RWPE1 (cell line): ENCODE data around the gene STK4.
"Not testable (repeated sequence)": the region's sequence is repeated elsewhere in the genome, so short reads cannot be mapped to it uniquely, and the experiment has no call there.

Experiments used
- CTCF ChIA-PET: fragments of 350-600 bp; sonication (Branson Sonifier 250); formaldehyde crosslinking; extraction: SDS; loops from one replicate; lab custom pipeline; 2021; lab: Yijun Ruan, JAX
- POLR2A ChIA-PET: fragments of 400-600 bp; formaldehyde crosslinking; extraction: SDS; loops from one replicate; lab custom pipeline; 2020; ENCODE audit warnings: antibody characterized with exemption; ENCODE audit not compliant: low non-redundant PET; lab: Yijun Ruan, JAX
- DNase-seq: peaks from one replicate; pipeline ENCODE4 v3.0.0; 2012; ENCODE audit warnings: low spot score
- H3K27ac ChIP-seq: fragments of 450-650 bp; 2 replicates; pipeline ENCODE4 v1.5.1; 2017
- CTCF ChIP-seq: fragments of 450-650 bp; conservative IDR thresholded peaks from 2 replicates; pipeline ENCODE4 v1.5.1; 2017; ENCODE audit warnings: low read depth, mild to moderate bottlenecking

STK4 gene

GRCh38 chr20:45019027-45019761 is 52.9 kb downstream of the STK4 start:
- POLR2A ChIA-PET, result interaction anchor here (0.7 kb wide), 2 partner anchors 19 to 1664 kb away, joined by 4 to 6 read pairs; no protein-coding TSS in a partner anchor
- H3K27ac ChIP-seq, result no peak overlapping the region
- TF ChIP-seq CTCF, result no peak
- CTCF ChIA-PET, result interaction anchor here (0.7 to 2.0 kb wide), 8 partner anchors 8 to 304 kb away, joined by 3 to 13 read pairs (median 4); no protein-coding TSS in a partner anchor
- DNase-seq, result no peak

- no peak for DNase-seq
- POLR2A ChIA-PET, result interaction anchor here (0.6 to 0.7 kb wide), 2 partner anchors 10 to 1664 kb away, joined by 3 to 4 read pairs; no protein-coding TSS in a partner anchor
- CTCF ChIA-PET, result interaction anchor here (0.7 to 2.0 kb wide), 7 partner anchors 9 to 274 kb away, joined by 3 to 13 read pairs (median 5); no protein-coding TSS in a partner anchor
- H3K27ac ChIP-seq, result no peak overlapping the region
- TF ChIP-seq CTCF, result no peak
Observed at GRCh38 chr20:45019762-45020123, 53.4 kb downstream of the STK4 start.

- POLR2A ChIA-PET, result interaction anchor here (0.6 to 0.7 kb wide), 2 partner anchors 9 to 1663 kb away, joined by 3 to 4 read pairs; no protein-coding TSS in a partner anchor
- CTCF ChIA-PET, result interaction anchor here (0.8 to 2.0 kb wide), 6 partner anchors 8 to 274 kb away, joined by 3 to 13 read pairs (median 6); no protein-coding TSS in a partner anchor
- DNase-seq, result no peak
- H3K27ac ChIP-seq, result peak overlapping the region; percentile 19; the same call in 1 of the 2 replicates
- TF ChIP-seq CTCF, result no peak
Observed at GRCh38 chr20:45020236-45020886, 54.0 kb downstream of the STK4 start.

- POLR2A ChIA-PET, result no interaction called here
- H3K27ac ChIP-seq, result no peak overlapping the region
- CTCF ChIA-PET, result interaction anchor here (0.7 to 1.2 kb wide), 4 partner anchors 54 to 208 kb away, joined by 3 to 4 read pairs (median 3); no protein-coding TSS in a partner anchor
- no peak for TF ChIP-seq CTCF
- no peak for DNase-seq
Observed at GRCh38 chr20:45021631-45022030, 55.3 kb downstream of the STK4 start.

- H3K27ac ChIP-seq, POLR2A ChIA-PET, DNase-seq, CTCF ChIA-PET: not testable (repeated sequence)
Observed at GRCh38 chr20:45023140-45023539, 56.8 kb downstream of the STK4 start.

- CTCF ChIA-PET, result interaction anchor here (0.6 to 1.2 kb wide), 4 partner anchors 8 to 319 kb away, joined by 3 to 8 read pairs (median 6); partner anchors contain the start of gene SDC4
- TF ChIP-seq CTCF, result no peak
- POLR2A ChIA-PET, result interaction anchor here (0.6 kb wide), 1 partner anchor 243 kb away, joined by 3 read pairs; no protein-coding TSS in a partner anchor
- H3K27ac ChIP-seq, result no peak overlapping the region
- DNase-seq, result no peak
Observed at GRCh38 chr20:45028424-45029136, 62.3 kb downstream of the STK4 start.
